Chondrocyte (in vitro differentiated cells): ENCODE measurements around the gene GAPDHS. TPM values are rescaled to one million over a fixed set of nuclear protein-coding genes. Genes with fewer than 3 reads are reported as not detected.

Experiments
- DNase-seq: peaks from one replicate; pipeline ENCODE4 v3.0.0; 2021; ENCODE audit warnings: mixed read lengths, low spot score
- H3K27ac Mint-ChIP-seq: one replicate; pipeline ENCODE4 v1.8.0; 2021; ENCODE audit warnings: mild to moderate bottlenecking, moderate library complexity, mixed read lengths; ENCODE audit not compliant: unreplicated experiment
- H3K27me3 Mint-ChIP-seq: 2 replicates; pipeline ENCODE4 v1.8.0; 2021; ENCODE audit warnings: low read depth, mixed read lengths
- H3K36me3 Mint-ChIP-seq: 2 replicates; pipeline ENCODE4 v1.8.0; 2021; ENCODE audit warnings: low read depth, mixed read lengths
- H3K4me1 Mint-ChIP-seq: 2 replicates; pipeline ENCODE4 v1.8.0; 2021; ENCODE audit warnings: low read depth, mild to moderate bottlenecking, mixed read lengths
- H3K4me3 Mint-ChIP-seq: one replicate; pipeline ENCODE4 v1.8.0; 2021; ENCODE audit warnings: mild to moderate bottlenecking, moderate library complexity, mixed read lengths; ENCODE audit not compliant: unreplicated experiment
- H3K9me3 Mint-ChIP-seq: 2 replicates; pipeline ENCODE4 v1.8.0; 2021; ENCODE audit warnings: low read depth, mixed read lengths
- long read RNA-seq: library from polyadenylated mRNA; stranded (forward); transcript quantifications from one replicate; pipeline ENCODE4 v2.0.0, GENCODE V29; 2021
- total RNA-seq: library from RNA; stranded (reverse); gene quantifications from 3 replicates; pipeline ENCODE4 v1.2.1, GENCODE V29; 2021
- TF ChIP-seq, protein P1 (sequence below): fragments of 200-600 bp; sonication (generic); IDR thresholded peaks from 2 replicates; pipeline ENCODE4 v1.5.0; 2021; ENCODE audit warnings: antibody characterized with exemption, mild to moderate bottlenecking, moderate library complexity

The GAPDHS gene
- not detected in 3 replicates for total RNA-seq
- long read RNA-seq: 0 reads

DNA sequence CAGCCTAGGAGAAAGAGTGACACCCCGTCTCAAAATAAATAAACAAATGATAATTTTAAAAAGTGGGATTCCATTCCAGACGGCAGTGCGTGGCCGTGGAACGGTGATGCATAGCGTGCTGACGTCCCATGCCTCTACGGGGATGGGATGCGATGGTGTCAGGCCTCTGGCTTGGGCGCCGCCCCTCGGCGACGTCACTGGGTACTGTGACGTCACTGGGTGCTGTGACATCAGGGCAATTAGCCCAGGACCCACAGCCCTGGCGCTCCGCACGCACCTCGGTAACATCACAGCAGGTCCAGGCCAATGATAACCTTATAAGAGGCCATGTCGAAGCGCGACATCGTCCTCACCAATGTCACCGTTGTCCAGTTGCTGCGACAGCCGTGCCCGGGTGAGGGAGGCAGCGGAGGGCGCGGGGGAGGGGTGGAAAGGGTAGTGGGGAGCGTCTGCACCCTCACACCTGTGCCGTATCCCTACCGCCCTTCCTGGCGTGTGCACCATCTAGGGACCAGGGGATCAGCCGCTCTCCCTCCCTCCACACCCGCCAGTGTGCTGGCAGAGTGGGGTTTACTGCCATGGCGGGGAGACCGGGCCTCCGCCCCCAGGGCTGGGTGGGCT is at the start of gene GAPDHS:
Gene GAPDHS, plus strand, starts transcription at position 256 of the 621 bp plus-strand sequence. Its CDS starts 72 bp downstream, at position 328.
- no peak for DNase-seq
- Mint-ChIP-seq H3K9me3 (no peaks in the 10 kb centered on the region), H3K4me1 (no peaks in the 10 kb centered on the region), H3K36me3 (no peaks in the 10 kb centered on the region), H3K27ac (no peak within 1 kb of the TSS), H3K27me3 (peaks cover 1% of the 10 kb centered on the region), H3K4me3 (no peak within 1 kb of the TSS)
- TF ChIP-seq, protein P1, sequence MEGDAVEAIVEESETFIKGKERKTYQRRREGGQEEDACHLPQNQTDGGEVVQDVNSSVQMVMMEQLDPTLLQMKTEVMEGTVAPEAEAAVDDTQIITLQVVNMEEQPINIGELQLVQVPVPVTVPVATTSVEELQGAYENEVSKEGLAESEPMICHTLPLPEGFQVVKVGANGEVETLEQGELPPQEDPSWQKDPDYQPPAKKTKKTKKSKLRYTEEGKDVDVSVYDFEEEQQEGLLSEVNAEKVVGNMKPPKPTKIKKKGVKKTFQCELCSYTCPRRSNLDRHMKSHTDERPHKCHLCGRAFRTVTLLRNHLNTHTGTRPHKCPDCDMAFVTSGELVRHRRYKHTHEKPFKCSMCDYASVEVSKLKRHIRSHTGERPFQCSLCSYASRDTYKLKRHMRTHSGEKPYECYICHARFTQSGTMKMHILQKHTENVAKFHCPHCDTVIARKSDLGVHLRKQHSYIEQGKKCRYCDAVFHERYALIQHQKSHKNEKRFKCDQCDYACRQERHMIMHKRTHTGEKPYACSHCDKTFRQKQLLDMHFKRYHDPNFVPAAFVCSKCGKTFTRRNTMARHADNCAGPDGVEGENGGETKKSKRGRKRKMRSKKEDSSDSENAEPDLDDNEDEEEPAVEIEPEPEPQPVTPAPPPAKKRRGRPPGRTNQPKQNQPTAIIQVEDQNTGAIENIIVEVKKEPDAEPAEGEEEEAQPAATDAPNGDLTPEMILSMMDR: no peak

DNA sequence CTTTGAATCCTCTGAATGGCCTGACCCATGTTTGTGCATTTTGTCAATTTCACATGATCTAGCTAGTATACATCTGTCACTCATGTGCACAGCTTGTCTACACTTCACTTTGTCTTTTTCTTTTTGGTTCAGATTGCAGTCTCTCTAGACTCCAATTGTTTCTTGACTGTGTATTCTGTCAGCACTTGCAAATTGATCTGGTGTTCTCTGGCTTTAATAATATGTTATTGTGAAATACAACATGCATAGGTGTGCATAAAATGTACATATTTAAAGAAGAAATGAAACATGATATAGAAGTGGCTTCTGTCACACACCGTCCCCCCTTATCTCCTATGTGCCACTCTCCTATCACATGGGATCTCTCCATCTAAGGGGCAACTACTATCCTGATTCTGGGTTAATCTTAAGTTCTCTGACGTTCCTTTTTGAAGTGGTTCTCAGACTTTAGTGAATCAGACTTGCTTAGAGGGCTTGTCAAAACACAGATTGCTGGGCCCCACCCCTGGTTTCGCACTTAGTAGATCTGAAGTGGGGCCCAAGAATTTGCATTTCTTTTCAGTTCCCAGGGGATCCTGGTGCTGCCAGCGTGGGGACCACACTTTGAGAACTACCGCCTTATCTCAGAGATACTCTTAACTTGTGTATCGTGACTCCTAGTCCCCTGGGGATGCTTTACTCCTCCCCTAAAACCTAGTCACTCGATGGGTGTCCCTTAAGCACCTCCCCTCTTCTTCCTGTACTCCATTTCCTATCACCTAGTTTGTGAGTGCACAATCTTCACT is 48.8 kb upstream of the GAPDHS start:
- no peak for DNase-seq
- Mint-ChIP-seq H3K9me3 (no peaks in the 10 kb centered on the region), H3K27ac (no peak overlapping the region), H3K4me1 (no peaks in the 10 kb centered on the region), H3K4me3 (no peak overlapping the region), H3K36me3 (no peaks in the 10 kb centered on the region), H3K27me3 (peaks cover 41% of the 10 kb centered on the region)
- TF ChIP-seq, protein P1: no peak

DNA sequence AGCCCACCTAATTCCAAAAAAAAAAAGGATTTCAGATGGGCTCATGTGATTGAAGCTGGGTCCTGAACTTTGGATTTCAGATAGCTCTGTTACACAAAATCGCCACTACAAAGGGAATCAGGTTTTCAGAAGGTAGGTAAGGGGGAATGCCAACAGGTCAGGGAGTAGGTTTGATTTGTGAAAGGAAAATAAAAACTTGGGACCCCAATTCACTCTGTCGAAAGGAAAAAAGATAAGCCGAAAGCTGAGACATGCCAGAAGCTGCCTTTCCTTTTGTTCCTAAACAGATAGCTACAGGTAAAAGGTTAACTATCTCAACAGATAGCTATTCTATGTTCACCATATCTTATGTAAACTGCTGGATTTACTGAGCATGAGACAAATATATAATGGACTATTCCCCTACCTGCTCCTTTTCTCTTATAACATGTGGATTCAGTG is 47.0 kb upstream of the GAPDHS start:
- no peak overlapping the region for H3K27ac Mint-ChIP-seq
- no peak for DNase-seq
- no peaks in the 10 kb centered on the region for H3K36me3 Mint-ChIP-seq
- TF ChIP-seq, protein P1: no peak
- H3K27me3 Mint-ChIP-seq: peaks cover 54% of the 10 kb centered on the region
- no peaks in the 10 kb centered on the region for H3K9me3 Mint-ChIP-seq
- no peaks in the 10 kb centered on the region for H3K4me1 Mint-ChIP-seq
- no peak overlapping the region for H3K4me3 Mint-ChIP-seq

DNA sequence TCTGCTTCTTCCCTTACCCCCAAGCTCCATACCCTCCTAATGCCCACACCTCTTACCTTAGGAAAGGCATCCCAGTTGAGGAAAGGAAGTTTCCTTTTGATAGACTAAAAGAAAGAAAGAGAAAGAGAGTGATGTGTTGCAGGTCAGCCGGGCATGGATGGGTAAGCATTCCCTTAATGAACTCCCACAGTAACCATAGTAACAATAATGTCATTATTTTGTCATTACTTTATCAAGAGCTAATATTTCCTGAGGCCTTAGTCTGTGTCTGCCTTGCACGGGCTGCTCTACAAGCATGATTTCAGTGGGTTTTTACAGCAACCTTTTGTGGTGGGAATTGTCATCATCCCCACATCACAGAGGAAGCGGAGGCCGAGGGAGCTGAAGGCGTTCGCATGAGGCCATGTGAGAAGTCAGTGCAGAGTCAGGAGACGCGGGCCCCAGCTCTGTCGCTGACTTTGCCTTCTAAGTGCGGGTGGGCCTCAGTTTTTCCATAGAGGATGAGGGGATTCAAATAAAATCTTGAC is 45.5 kb upstream of the GAPDHS start:
- Mint-ChIP-seq H3K27ac (no peak overlapping the region), H3K36me3 (no peaks in the 10 kb centered on the region), H3K4me3 (no peak overlapping the region), H3K27me3 (peaks cover 66% of the 10 kb centered on the region), H3K9me3 (no peaks in the 10 kb centered on the region), H3K4me1 (no peaks in the 10 kb centered on the region)
- TF ChIP-seq, protein P1: no peak
- DNase-seq: no peak

DNA sequence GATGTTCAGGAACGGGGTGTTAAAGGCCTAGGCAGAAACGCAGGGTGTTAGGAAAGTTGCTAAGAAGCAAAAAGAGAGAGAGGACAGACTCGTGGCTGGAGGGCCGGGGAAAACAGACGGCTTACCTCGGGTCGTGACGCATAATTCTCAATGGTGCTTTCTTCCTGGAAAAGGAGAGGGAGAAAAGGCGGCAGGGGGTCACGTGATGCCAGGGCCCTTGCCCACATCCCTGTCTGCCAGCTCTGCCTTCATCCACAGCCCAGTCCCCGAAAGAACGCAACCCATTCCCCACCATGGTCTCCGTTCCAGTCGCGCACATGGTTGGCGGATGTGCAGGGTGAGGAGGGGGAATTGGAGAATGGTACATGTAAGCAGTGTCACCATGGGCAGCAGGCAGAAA is 44.6 kb upstream of the GAPDHS start:
- H3K27me3 Mint-ChIP-seq: peaks cover 70% of the 10 kb centered on the region
- no peak overlapping the region for H3K4me3 Mint-ChIP-seq
- no peak overlapping the region for H3K27ac Mint-ChIP-seq
- DNase-seq: no peak
- TF ChIP-seq, protein P1: no peak
- no peaks in the 10 kb centered on the region for H3K36me3 Mint-ChIP-seq
- H3K4me1 Mint-ChIP-seq: no peaks in the 10 kb centered on the region
- no peaks in the 10 kb centered on the region for H3K9me3 Mint-ChIP-seq
